Tibial artery (tissue), 4 donors: ENCODE data around the gene RPS14.

Experiments used
- DNase-seq, 2 donors: peaks; one replicate each; pipeline ENCODE4 v3.0.0-alpha.2; 2019
- H3K27ac ChIP-seq, 2 donors: fragments of 200-600 bp; sonication (generic) in 1 of 2; 1 replicate in 1 of 2; 2 replicates in 1 of 2; pipeline ENCODE4 v1.5.1; 2018 to 2019; ENCODE audit warnings: mild to moderate bottlenecking in 1 of 2
- H3K27me3 ChIP-seq, 2 donors: fragments of 200-600 bp; sonication (generic) in 1 of 2; one replicate each; pipeline versions ENCODE4 v1.5.1 to v1.6.0; 2016 to 2019
- H3K36me3 ChIP-seq, 3 donors: fragments of 200-600 bp; sonication (generic) in 2 of 3; one replicate each; pipeline ENCODE4 v1.5.1; 2016 to 2019; ENCODE audit warnings: mild to moderate bottlenecking in 2 of 3
- H3K4me1 ChIP-seq, 4 donors: fragments of 200-600 bp; sonication (generic) in 2 of 4; 1 replicate in 3 of 4; 2 replicates in 1 of 4; pipeline ENCODE4 v1.5.1; 2016 to 2019
- H3K4me3 ChIP-seq, 2 donors: fragments of 200-600 bp; sonication (generic) in 1 of 2; 1 replicate in 1 of 2; 2 replicates in 1 of 2; pipeline ENCODE4 v1.5.1; 2018 to 2019; ENCODE audit warnings: mild to moderate bottlenecking in 2 of 2
- H3K9me3 ChIP-seq, 3 donors: fragments of 200-600 bp; sonication (generic) in 1 of 3; one replicate each; pipeline ENCODE4 v1.5.1; 2016 to 2019
- CTCF ChIP-seq, 2 experiments: fragments of 200-600 bp in 1 of 2; fragments of 450-650 bp in 1 of 2; IDR thresholded peaks; one replicate each; pipeline ENCODE4 v1.5.1; 2017 to 2019; ENCODE audit warnings: antibody characterized with exemption in 2 of 2, mild to moderate bottlenecking in 1 of 2, moderate library complexity in 1 of 2
- intact Hi-C: fragments of 100-400 bp; cut with DNase I; formaldehyde crosslinking; loops from one replicate; pipeline ENCODE4 v1.15.0; 2023; ENCODE audit warnings: low total_unique reads

Gene RPS14

GRCh38 chr5:150434464-150434863, 15.1 kb downstream of the RPS14 start:
- Histone ChIP-seq H3K9me3 (no peaks in the 10 kb centered on the region), H3K36me3 (no peaks in the 10 kb centered on the region), H3K4me1 (peaks cover 0 to 7% (median 0%) of the 10 kb centered on the region in 4 donors), H3K27ac (no peak overlapping the region), H3K4me3 (no peak overlapping the region), H3K27me3 (no peaks in the 10 kb centered on the region)
- no peak for DNase-seq
- no peak for TF ChIP-seq CTCF (IDR thresholded peaks at IDR 0.05)
- intact Hi-C loops, result no loop called here

GRCh38 chr5:150431574-150431973, 18.0 kb downstream of the RPS14 start:
- Histone ChIP-seq H3K36me3 (no peaks in the 10 kb centered on the region), H3K27me3 (no peaks in the 10 kb centered on the region), H3K4me1 (peaks cover 0 to 7% (median 4%) of the 10 kb centered on the region in 4 donors), H3K4me3 (no peak overlapping the region), H3K9me3 (no peaks in the 10 kb centered on the region), H3K27ac (no peak overlapping the region)
- no peak for TF ChIP-seq CTCF (IDR thresholded peaks at IDR 0.05)
- intact Hi-C loops, result no loop called here
- no peak for DNase-seq

DNA sequence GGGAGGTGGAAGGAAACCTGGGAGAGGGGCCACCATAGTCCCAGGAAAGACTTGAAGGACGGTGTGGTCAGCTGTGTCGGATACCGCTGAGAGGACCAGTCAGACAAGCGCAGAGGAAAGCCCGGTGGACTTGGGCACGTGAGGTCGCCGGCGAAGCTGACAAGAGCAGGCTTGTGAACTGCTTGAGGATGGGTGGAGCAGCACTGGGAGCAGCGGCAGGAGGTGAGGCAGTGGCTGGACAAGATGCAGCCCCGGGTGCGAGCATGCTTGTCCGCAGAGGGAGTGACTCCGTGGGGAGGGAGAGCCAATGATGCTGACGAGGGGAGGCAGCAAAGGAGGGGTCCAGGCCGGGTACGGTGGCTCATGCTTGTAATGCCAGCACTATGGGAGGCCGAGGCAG, 18.5 kb downstream of the RPS14 start:
- TF ChIP-seq CTCF (IDR thresholded peaks at IDR 0.05), result no peak
- Histone ChIP-seq H3K27ac (no peak overlapping the region), H3K9me3 (no peaks in the 10 kb centered on the region), H3K4me3 (no peak overlapping the region), H3K27me3 (no peaks in the 10 kb centered on the region), H3K4me1 (peaks cover 0 to 7% (median 2%) of the 10 kb centered on the region in 4 donors), H3K36me3 (no peaks in the 10 kb centered on the region)
- no peak for DNase-seq
- intact Hi-C loops, result no loop called here

- Histone ChIP-seq H3K4me1 (peaks cover 0 to 7% (median 0%) of the 10 kb centered on the region in 4 donors), H3K4me3 (no peak overlapping the region), H3K36me3 (no peaks in the 10 kb centered on the region), H3K27ac (no peak overlapping the region), H3K27me3 (no peaks in the 10 kb centered on the region), H3K9me3 (no peaks in the 10 kb centered on the region)
- no peak for DNase-seq
- no peak for TF ChIP-seq CTCF (IDR thresholded peaks at IDR 0.05)
- intact Hi-C loops, result no loop called here
These were observed 20.1 kb downstream of the RPS14 start for GRCh38 chr5:150429410-150429873.

GRCh38 chr5:150428978-150429377, 20.6 kb downstream of the RPS14 start:
- no peak for TF ChIP-seq CTCF (IDR thresholded peaks at IDR 0.05)
- H3K36me3 ChIP-seq, result no peaks in the 10 kb centered on the region
- H3K4me3 ChIP-seq, result no peak overlapping the region
- no peaks in the 10 kb centered on the region for H3K9me3 ChIP-seq
- H3K27ac ChIP-seq, result no peak overlapping the region
- no peaks in the 10 kb centered on the region for H3K27me3 ChIP-seq
- intact Hi-C loops, result no loop called here
- H3K4me1 ChIP-seq, result peaks cover 0 to 7% (median 0%) of the 10 kb centered on the region in 4 donors
- DNase-seq, result no peak
